Mesothelial cell of epicardium (in vitro differentiated cells): ENCODE results near the gene MRPS26. TPM values are rescaled to one million over a fixed set of nuclear protein-coding genes. Genes with fewer than 3 reads are reported as not detected.

Experiments
- DNase-seq, 2 experiments: peaks; one replicate each; pipeline ENCODE4 v3.0.0; 2021; ENCODE audit warnings: low spot score in 2 of 2; ENCODE audit not compliant: unreplicated experiment in 2 of 2
- H3K27ac Mint-ChIP-seq: 2 replicates; pipeline ENCODE4 v1.8.0; 2021; ENCODE audit warnings: mixed read lengths
- H3K27me3 Mint-ChIP-seq: 2 replicates; pipeline ENCODE4 v1.8.0; 2021; ENCODE audit warnings: low read depth, mixed read lengths
- H3K36me3 Mint-ChIP-seq: 2 replicates; pipeline ENCODE4 v1.8.0; 2021; ENCODE audit warnings: mixed read lengths
- H3K4me1 Mint-ChIP-seq: 2 replicates; pipeline ENCODE4 v1.8.0; 2021; ENCODE audit warnings: mixed read lengths
- H3K4me3 Mint-ChIP-seq: 2 replicates; pipeline ENCODE4 v1.8.0; 2021; ENCODE audit warnings: mild to moderate bottlenecking, moderate library complexity, mixed read lengths
- H3K9me3 Mint-ChIP-seq: 2 replicates; pipeline ENCODE4 v1.8.0; 2021; ENCODE audit warnings: mixed read lengths
- CTCF ChIP-seq: fragments of 200-600 bp; sonication (generic); IDR thresholded peaks from one replicate; pipeline ENCODE4 v1.5.0; 2021; ENCODE audit warnings: antibody characterized with exemption; ENCODE audit not compliant: unreplicated experiment
- total RNA-seq: library from RNA; stranded (reverse); gene quantifications from 3 replicates; pipeline ENCODE4 v1.2.1, GENCODE V29; 2021

Gene MRPS26
- total RNA-seq, 1 donor from 2014 or later = 56.9 TPM

DNA sequence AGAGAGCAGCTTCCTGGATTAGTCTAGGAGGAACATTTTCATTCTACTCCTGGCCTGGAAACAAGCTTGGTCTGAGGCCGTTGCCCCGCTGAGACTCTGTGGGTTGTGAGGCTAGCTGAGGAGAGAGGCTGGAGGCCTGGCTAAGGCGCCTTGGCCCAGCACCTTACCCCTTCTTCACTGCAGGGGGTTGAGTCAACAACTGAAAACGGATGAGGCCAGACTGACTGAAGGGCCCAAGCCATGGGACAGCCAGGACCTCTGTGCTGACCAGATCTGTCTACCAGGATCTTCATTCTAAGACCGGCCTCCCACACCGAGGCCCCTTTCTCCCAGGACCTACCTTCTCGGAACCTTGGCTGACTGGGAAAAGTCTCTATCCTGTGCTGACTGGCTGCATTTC is 42.2 kb downstream of the MRPS26 start:
- Mint-ChIP-seq H3K9me3 (no peaks in the 10 kb centered on the region), H3K27ac (no peak overlapping the region), H3K4me3 (no peak overlapping the region), H3K36me3 (no peaks in the 10 kb centered on the region), H3K27me3 (peaks cover 40% of the 10 kb centered on the region), H3K4me1 (peaks cover 2% of the 10 kb centered on the region)
- no peak for TF ChIP-seq CTCF
- no peak for DNase-seq

GRCh38 chr20:3090565-3090964 is 44.7 kb downstream of the MRPS26 start:
- TF ChIP-seq CTCF = no peak
- H3K9me3 Mint-ChIP-seq = no peaks in the 10 kb centered on the region
- no peak for DNase-seq
- no peak overlapping the region for H3K27ac Mint-ChIP-seq
- H3K27me3 Mint-ChIP-seq = peaks cover 17% of the 10 kb centered on the region
- peaks cover 2% of the 10 kb centered on the region for H3K4me1 Mint-ChIP-seq
- no peak overlapping the region for H3K4me3 Mint-ChIP-seq
- no peaks in the 10 kb centered on the region for H3K36me3 Mint-ChIP-seq

GRCh38 chr20:3092611-3093379 is 46.9 kb downstream of the MRPS26 start:
- no peaks in the 10 kb centered on the region for H3K9me3 Mint-ChIP-seq
- peaks cover 17% of the 10 kb centered on the region for H3K27me3 Mint-ChIP-seq
- peaks cover 2% of the 10 kb centered on the region for H3K4me1 Mint-ChIP-seq
- TF ChIP-seq CTCF = no peak
- no peak for DNase-seq
- H3K27ac Mint-ChIP-seq = peak overlapping the region; percentile 67
- no peaks in the 10 kb centered on the region for H3K36me3 Mint-ChIP-seq
- peak overlapping the region; percentile 68 for H3K4me3 Mint-ChIP-seq

- no peak for TF ChIP-seq CTCF
- H3K4me3 Mint-ChIP-seq = no peak overlapping the region
- no peak overlapping the region for H3K27ac Mint-ChIP-seq
- H3K27me3 Mint-ChIP-seq = peaks cover 11% of the 10 kb centered on the region
- H3K4me1 Mint-ChIP-seq = peaks cover 2% of the 10 kb centered on the region
- H3K36me3 Mint-ChIP-seq = no peaks in the 10 kb centered on the region
- no peak for DNase-seq
- H3K9me3 Mint-ChIP-seq = no peaks in the 10 kb centered on the region
Measured at GRCh38 chr20:3093861-3094361, 48.1 kb downstream of the MRPS26 start.

- Mint-ChIP-seq H3K27me3 (peaks cover 5% of the 10 kb centered on the region), H3K4me1 (peaks cover 2% of the 10 kb centered on the region), H3K27ac (no peak overlapping the region), H3K36me3 (no peaks in the 10 kb centered on the region), H3K4me3 (no peak overlapping the region), H3K9me3 (no peaks in the 10 kb centered on the region)
- DNase-seq = no peak
- no peak for TF ChIP-seq CTCF
Measured at GRCh38 chr20:3094848-3095629, 49.2 kb downstream of the MRPS26 start.

Other genes with a start within 250 kb of the MRPS26 start
- 152 to 160 TPM (median 155 TPM) in 3 replicates for gene CPXM1, start 245.4 kb upstream of the MRPS26 start, total RNA-seq
- gene C20orf141, start 231.1 kb upstream of the MRPS26 start, total RNA-seq = not detected in 3 replicates
- gene TMEM239, start 229.7 kb upstream of the MRPS26 start, total RNA-seq = not detected in 3 replicates
- 108 to 113 TPM (median 108 TPM) in 3 replicates for gene PCED1A, start 205.4 kb upstream of the MRPS26 start, total RNA-seq
- 46.0 to 51.6 TPM (median 47.7 TPM) in 3 replicates for gene VPS16, start 205.3 kb upstream of the MRPS26 start, total RNA-seq
- 62.5 to 67.0 TPM (median 65.2 TPM) in 3 replicates for gene PTPRA, start 172.6 kb upstream of the MRPS26 start, total RNA-seq
- gene GNRH2, start 2.4 kb upstream of the MRPS26 start, total RNA-seq = 1.6 to 2.1 TPM (median 1.9 TPM) in 3 replicates
- not detected in 3 replicates for gene OXT, start 25.6 kb downstream of the MRPS26 start, total RNA-seq
- not detected in 3 replicates for gene AVP, start 38.7 kb downstream of the MRPS26 start, total RNA-seq
- 19.1 to 19.8 TPM (median 19.7 TPM) in 3 replicates for gene FASTKD5, start 113.8 kb downstream of the MRPS26 start, total RNA-seq
- 11.6 to 12.3 TPM (median 11.6 TPM) in 3 replicates for gene UBOX5, start 113.8 kb downstream of the MRPS26 start, total RNA-seq
- 14.1 to 15.1 TPM (median 14.2 TPM) in 3 replicates for gene LZTS3, start 127.5 kb downstream of the MRPS26 start, total RNA-seq
- 62.7 to 63.0 TPM (median 63.0 TPM) in 3 replicates for gene DDRGK1, start 158.6 kb downstream of the MRPS26 start, total RNA-seq
- gene ITPA, start 163.4 kb downstream of the MRPS26 start, total RNA-seq = 54.7 to 59.3 TPM (median 57.6 TPM) in 3 replicates
- gene SLC4A11, start 193.1 kb downstream of the MRPS26 start, total RNA-seq = 1.0 to 2.5 TPM (median 1.9 TPM) in 3 replicates